Raji (cell line): ENCODE data around the gene UBXN1.

Experiments used
- POLR2A ChIP-seq: IDR thresholded peaks from 2 replicates; pipeline ENCODE4 v1.6.1; 2011; ENCODE audit warnings: low read depth, low read length, control low read depth; ENCODE audit not compliant: insufficient read depth

The UBXN1 gene

DNA sequence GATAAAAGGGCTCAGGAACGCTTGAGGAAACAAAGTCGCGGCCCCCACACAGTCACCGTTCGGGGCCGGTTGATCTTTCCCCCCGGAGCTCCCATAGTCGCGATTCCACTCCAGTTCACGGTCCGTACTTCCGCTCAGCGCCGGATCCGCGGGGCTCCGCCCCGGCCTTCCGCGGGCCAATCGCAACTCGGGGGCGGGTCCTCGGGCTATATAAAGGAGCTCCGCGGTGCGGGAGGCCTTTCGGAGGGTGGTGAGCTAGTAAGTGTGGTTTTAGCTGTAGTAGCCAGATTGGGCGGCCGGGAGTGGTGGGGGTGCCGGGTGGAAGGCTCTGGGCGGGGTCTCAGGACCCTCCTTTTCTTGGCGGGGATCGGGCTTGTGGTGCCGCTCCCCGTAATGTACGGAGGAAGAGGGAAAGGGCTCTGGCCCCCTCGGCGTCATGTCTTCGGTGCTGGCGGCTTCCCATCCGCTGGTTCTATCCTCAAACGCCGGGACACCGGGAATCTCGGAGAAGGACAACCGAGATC is 13.7 kb downstream of the UBXN1 start, which contains the start of the genes C11orf98 and CSKMT:
Gene C11orf98, minus strand, starts transcription at position 136 of the 524 bp plus-strand sequence. Its CDS starts 41 bp downstream, at position 95.
Gene CSKMT, plus strand, starts transcription at position 238 of the 524 bp plus-strand sequence. CDS start 568 bp downstream, outside the sequence.
- peak; percentile 93 for TF ChIP-seq POLR2A

DNA sequence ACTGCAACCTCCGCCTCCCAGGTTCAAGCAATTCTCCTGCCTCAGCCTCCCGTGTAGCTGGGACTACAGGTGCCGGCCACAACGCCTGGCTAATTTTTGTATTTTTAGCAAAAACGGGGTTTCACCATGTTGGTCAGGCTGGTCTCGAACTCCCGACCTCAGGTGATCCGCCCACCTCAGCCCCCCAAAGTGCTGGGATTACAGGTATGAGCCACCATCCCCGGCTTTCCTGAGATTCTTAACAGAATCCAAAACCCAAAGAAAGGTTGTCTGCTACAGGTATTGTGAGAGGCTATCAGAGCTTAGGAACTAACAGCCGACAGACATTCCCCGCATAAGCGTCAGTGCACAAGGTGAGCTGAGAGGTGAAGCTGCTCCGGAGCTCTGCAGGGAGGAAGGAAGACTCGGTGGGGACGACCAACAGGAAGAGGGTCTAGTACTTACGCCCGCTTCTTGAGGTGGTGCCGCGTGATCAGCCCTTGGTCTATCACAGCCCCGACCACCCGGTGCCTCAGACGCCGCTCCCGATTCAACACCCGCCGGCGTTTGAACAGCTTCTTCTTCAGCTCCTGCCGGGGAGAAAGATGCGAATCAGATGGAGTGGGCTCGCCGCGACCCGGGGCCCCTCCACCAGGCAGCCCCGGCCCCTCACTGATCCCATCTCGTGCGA is 14.3 kb downstream of the UBXN1 start:
- no peak for TF ChIP-seq POLR2A

DNA sequence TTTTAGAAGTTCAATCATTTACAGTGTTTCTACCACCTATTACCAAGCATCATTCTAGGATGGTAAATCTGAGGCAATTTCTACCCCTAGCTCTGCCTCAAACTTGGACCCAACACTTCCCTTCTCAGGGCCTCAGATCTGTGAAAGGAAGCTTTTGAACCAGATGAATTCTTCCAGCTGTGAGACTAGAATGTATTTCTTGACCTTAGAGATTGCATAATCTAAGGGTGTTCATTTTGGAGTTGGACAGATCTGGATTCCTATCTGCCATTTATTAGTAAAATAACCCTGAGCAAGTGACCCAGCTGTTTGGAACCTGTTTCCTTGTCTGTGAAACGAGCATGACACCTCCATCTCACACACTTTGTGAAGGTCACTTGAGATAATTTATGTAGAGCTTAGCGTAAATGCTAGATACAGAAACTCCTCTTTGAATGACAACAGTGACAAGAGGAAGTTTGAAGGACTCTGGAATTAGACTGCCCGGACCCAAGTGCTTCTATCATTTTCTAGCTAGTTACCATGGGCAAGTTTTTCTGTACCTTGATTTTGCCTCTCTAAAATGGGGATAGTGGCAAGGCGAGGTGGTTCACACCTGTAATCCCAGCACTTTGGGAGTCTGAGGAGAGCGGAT is 22.0 kb downstream of the UBXN1 start:
- no peak for TF ChIP-seq POLR2A

DNA sequence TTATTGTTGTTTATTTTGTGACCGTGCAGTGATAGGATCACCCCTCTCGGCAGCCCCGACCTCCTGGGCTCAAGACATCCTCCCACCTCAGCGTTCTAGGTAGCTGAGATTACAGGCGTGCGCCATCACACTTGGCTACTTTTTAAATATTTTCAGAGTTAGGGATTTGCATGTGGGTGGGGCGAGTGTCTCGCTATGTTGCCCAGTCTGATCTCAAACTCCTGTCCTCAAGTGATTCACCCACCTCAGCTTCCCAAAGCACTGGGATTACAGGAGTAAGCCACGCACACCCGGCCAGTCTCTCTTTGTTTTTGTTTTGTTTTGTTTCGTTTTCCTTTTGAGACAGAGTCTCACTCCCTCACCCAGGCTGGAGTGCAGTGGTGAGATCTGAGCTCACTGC is 24.6 kb downstream of the UBXN1 start:
- no peak for TF ChIP-seq POLR2A

DNA sequence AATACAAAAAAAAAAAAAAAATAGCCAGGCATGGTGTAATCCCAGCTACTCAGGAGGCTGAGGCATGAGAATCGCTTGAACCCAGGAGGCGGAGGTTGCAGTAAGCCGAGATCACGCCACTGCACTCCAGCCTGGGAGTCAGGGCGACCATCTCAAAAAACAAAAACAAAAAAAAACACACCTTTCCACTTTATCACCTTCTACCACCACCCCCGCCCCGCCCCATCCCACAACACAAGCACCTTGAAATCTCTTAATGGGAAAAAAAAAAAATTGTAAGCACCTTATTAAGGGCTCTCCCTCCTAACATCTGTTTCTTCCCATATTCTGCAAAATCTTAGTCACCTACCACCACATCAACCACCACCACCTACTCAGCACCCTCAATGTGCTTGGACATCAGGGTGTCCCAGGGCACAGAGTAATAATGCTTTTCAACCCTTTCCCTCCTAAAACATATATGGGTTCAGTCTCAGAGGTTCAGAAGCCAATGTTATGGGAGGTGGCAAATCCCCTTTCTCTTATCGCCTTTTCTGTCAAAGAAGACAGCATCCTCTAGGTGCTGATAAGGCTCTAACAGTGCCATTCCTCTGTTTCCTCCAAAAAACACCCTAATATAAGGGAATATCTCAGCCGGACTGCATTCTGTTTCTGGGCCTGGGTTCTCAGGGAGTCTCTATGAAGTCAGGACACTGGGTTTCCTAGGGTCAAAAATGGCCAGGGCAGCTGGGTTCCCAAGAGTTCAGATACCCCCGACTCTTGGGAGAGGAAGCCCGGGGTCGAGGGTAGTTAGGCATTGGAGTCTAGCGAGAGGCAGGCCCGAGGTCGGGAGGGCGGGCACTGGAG is 26.5 kb downstream of the UBXN1 start:
- no peak for TF ChIP-seq POLR2A

DNA sequence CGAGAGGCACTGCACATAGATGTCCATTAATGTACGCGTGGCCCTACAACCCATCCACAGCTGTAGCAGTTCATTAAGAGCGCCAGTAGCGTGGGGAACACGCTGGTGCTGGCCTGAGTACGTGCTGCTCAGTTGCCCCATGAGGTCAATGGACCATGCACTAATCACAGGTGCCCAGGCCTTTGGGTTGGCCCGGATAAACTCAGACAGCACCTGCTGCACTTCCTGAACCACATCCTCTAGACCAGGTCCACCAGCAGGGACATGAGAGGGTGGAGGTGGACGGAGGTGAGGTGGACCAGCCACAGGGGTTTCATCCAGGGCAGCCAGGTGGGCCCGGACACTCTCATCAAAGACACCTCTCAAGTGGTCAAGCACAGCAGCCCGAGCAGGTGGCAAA is 29.4 kb downstream of the UBXN1 start:
- no peak for TF ChIP-seq POLR2A

DNA sequence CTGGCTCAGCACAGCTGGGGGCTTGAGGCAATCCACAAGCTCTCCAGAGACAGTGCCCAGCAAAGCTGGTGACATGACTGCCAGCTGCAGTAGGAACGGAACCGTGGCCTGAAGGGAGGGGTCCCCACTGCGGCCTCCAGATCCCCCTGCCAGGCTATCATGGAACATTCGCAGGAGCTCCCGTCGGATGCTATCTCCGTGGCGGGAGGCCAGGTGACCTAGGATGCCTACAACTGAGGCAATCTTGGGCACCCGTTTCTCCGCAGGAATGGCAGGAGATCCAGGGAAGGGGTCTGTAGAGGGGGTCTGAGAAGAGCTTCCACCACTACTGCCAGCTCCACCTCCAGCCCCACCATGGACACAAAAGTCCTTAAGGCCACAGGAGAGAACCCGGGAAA is 29.9 kb downstream of the UBXN1 start:
- TF ChIP-seq POLR2A = no peak

DNA sequence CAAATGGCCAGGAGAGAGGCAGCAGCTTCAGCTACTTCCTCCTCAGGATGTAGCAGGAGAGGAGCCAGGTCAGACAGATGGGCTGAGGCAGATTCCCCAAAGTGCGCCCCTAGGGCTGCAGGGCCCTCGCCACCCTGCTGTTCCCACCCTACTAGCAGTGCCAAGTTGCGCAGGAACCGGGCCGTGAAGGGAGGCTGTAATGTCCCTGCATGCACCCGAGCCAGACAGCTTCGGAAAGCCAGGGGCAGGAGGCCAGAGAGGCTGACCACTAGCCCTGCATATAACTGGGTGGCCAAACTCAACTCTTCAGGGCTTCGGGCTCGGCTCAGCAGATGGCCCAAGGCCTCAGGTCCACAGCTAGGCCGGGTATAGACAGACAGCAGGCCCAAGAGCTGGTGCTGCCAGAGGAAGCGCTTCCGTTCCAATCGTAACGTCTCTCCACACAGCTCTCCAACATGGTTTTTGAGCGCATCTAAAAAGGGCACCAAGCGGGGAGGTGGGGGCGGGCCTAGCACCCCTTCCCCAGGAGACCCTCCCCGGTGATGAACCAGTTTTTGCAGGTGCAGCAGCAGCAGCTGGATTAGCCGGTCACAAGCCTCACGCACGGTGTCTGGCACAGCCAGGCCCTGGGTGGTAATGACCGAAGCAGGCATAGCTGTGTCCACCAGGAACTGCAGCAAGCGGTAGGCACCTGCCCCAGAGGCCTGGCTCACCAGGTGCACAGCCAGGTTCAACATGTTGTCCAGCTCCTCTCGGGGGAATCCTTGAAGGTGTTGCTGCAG is 30.5 kb downstream of the UBXN1 start:
- TF ChIP-seq POLR2A = no peak

DNA sequence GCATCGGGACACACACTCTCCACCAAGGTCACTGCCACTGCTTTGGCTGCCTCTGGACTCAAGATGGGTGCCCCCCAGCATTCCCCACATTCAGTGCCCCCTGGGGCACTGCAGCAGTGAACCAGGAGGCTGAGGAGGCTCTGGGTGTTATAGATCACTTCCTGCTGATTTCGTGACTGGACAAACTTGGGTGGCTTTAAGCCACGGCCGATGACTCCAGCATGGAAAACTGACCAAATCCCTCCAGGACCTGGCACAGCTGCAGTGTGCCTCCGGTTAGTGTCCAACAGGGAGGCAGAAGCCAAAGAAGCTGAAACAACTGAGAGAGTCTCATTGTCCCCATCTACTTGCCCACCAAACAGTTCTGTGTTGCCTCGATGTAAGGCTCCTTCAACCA is 31.3 kb downstream of the UBXN1 start:
- TF ChIP-seq POLR2A = no peak

DNA sequence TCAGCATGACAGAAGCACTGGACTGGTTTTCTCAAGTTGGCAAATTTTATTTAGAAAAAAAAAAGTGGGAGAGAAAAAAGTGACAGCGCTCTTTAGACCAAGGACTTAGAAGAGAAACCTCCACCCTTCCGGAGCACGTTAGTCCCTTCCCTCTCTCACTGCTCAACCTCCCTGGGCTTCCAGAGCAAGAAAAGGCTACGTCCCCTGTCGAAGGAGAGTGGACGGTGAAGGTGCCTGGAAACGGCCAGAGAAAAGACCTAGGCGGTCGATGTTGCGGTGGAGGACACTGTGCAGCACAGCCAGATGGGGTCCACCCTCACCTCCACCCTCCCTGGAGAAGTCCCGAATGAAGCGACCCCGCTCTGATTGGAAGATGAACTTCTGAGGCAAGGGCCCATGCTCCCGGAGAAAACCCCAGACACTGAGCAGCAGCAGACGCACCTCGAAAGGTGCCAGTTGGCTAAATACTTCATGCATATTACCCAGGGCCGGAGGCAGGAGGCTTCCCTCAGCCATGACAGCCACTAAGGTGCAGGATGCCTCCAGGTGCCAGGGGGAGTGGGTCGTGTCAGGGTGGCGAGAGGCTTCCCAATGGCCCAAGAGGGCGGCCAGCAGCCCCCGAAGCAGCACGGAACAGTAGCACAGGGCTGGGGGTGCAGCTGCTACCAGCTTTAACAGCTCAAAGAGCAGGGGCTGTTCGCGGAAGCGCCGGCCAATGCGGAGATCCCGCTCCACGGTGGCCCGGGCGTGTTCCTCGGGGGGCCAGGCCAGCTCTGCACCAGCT is 31.9 kb downstream of the UBXN1 start:
- TF ChIP-seq POLR2A = no peak

DNA sequence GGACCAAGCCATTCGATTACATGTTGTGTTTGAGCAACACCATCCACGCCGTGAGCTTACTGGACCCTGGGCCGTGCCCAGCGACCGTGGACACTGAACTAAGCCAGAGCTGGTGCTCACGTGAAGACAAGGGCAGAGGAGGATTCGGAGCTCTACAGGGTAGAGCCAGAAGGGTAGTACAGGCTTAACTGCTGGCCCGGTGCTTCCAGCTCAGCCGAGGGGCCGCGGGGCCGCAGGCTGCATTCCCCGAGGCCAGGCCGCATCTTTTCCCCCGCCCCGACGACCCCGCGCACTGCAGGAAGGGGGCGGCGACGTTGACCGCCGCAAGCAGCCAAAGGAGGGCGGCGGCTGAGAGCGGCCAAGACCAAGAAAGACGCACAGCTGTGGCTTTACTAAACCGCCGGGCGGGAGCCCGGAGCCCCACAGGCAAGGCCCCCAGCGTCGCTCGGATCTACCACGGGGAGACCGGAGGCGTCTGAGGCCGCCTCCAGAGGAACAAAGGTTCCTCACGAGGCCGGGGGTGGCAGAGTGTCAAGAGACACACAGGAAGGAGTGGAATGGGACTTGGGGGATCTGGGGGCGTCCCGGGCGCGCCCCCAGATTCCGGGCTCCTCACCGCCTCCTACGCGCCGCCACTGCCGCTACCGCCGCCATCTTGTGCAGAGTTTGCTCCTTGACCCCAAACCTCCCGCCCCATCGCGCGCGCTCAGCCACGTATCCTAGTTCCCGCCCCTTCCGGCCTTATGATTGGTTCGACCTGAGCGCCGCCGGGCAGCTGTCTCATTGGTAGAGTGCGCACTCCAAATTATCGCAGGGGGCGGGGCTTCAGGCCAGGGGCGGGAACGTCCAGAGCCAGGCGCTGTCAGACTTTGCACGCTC is 32.7 kb downstream of the UBXN1 start, which contains the start of gene GANAB:
Gene GANAB, minus strand, starts transcription at position 668 of the 879 bp plus-strand sequence. Its CDS starts 14 bp downstream, at position 654.
- TF ChIP-seq POLR2A = peak; percentile 85

DNA sequence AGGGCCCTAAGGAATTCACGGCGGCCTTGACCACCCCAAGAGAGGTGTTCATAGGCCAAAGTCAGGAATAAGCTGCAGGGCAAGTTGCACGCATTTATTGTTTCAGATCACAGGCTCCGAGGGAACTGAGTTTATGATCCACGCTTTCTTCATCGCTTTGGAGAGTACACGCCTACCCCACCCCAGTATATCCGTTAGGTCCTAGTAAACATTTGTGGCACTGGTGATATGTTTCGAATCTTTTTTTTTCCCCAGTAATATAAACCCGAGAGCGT is 33.3 kb downstream of the UBXN1 start:
- TF ChIP-seq POLR2A = no peak

DNA sequence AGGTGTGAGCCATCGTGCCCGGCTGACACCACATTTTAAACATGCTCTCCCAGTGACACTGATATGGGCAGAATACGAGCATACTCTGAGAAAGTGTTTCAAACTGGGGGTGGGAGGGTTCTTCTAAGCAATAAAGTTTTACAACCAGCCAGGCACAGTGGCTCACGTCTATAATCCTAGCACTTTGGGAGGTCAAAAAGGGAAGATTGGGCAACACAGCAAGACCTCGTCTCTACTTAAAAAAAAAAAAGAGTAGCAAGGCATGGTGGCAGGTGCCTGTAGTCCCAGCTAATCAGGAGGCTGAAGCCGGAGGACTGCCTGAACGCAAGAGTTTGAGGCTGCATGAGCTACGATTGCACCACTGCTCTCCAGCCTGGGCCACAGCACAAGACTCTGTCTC is 34.7 kb downstream of the UBXN1 start:
- no peak for TF ChIP-seq POLR2A

DNA sequence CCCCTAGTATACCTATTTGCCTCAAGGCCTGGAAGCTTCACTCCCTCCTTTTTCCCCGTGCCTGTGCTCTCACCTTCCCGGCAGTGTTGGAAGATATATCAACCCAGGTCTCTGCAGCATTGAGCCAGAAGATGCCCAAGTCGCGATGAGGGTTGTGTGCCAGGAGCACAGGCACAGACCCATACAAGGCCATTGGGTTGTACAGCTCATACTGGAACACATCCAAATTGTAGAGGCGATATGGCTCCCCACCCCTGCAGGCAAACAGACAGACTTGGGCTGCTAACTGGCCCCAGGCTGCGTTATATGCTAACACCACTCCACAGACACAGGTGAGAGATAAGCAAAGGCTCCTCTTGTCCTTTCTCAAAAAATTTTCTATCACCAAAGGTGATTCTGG is 46.4 kb downstream of the UBXN1 start:
- no peak for TF ChIP-seq POLR2A

DNA sequence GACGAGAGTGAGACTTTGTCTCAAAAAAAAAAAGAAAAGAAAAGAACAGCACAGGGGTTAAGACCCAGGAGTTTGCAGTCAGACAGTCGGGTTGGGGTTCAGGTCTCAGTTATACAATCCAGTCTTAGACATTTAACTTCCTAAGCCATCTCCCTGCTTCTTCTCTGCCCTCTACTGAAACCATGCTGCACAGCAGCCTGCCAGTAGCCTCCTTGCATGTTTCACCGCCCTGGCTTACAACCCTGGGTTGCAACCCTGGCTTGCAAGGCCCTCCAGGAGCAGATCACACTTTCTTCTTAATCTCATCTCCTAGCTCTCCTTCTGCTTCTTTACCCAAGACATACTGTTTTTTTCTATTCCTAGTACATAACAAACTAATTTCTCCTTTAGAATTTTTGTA is 51.2 kb downstream of the UBXN1 start:
- no peak for TF ChIP-seq POLR2A
